Measurements from ENCODE around the gene ZBED2. TPM values are rescaled to one million over a fixed set of nuclear protein-coding genes. Genes with fewer than 3 reads are reported as not detected.
A peak's percentile ranks its signal among the peaks of the same experiment; 100 is the strongest.

Gene ZBED2
- total RNA-seq, 1 experiment from 2014 or later = 0.10 TPM

- DNase-seq (ENCODE audit: low read depth, low spot score) (no peak), ATAC-seq (peak; percentile 68)
- POLR2A ChIA-PET = no interaction called here
- no peak overlapping the region for H3K4me3 ChIP-seq (ENCODE audit: low read depth in 2 of 2, low read length in 2 of 2)
- intact Hi-C loops (cut with micrococcal nuclease; ENCODE audit: unreplicated experiment) = no loop called here
- no peak for TF ChIP-seq POLR2AphosphoS5 (IDR thresholded peaks at IDR 0.05; ENCODE audit: low read depth, low read length)
- no peak for TF ChIP-seq REST (IDR thresholded peaks at IDR 0.05; ENCODE audit: insufficient read depth in 1 of 2, low read depth in 2 of 2, low read length in 1 of 2)
- TF ChIP-seq CTCF (IDR thresholded peaks at IDR 0.05) = no peak
- TF ChIP-seq SIN3A (IDR thresholded peaks at IDR 0.05; ENCODE audit: borderline replicate concordance, insufficient read depth, low read depth, low read length) = no peak
- no peak for TF ChIP-seq TCF7L2 (IDR thresholded peaks at IDR 0.05; ENCODE audit: low read depth, low read length)
- H3K27me3 ChIP-seq (ENCODE audit: control insufficient read depth, insufficient read depth, low read length) = no peaks in the 10 kb centered on the region
- in situ Hi-C loops (cut with HindIII; ENCODE audit: low pct_unique_long_range_greater_than_20kb, low sequenced_read_pairs) = no loop called here
- no TSS peak for BruUV-seq (replicated peaks)
- no peaks in the 10 kb centered on the region for H3K4me1 ChIP-seq (ENCODE audit: control insufficient read depth, insufficient read depth, low read length)
- CTCF ChIA-PET = no interaction called here
- H3K36me3 ChIP-seq (ENCODE audit: control insufficient read depth, insufficient read depth, low read length) = no peaks in the 10 kb centered on the region
- H3K27ac ChIP-seq (ENCODE audit: low read length) = no peak overlapping the region
- no peaks in the 10 kb centered on the region for H3K9me3 ChIP-seq (ENCODE audit: control insufficient read depth, insufficient read depth, low read depth, low read length)
Observed at GRCh38 chr3:111582120-111582474, 13.0 kb downstream of the ZBED2 start.

- no peaks in the 10 kb centered on the region for H3K4me1 ChIP-seq (ENCODE audit: control insufficient read depth, insufficient read depth, low read length)
- in situ Hi-C loops (cut with HindIII; ENCODE audit: low pct_unique_long_range_greater_than_20kb, low sequenced_read_pairs) = no loop called here
Observed at GRCh38 chr3:111581403-111582119, 13.6 kb downstream of the ZBED2 start.

More at GRCh38 chr3:111581403-111582119, 13.6 kb downstream of the ZBED2 start:
- ATAC-seq (no peak; the same call in 1 of the 2 replicates), DNase-seq (ENCODE audit: low read depth, low spot score) (no peak)
- TF ChIP-seq REST (IDR thresholded peaks at IDR 0.05; ENCODE audit: insufficient read depth in 1 of 2, low read depth in 2 of 2, low read length in 1 of 2) (no peak), TCF7L2 (IDR thresholded peaks at IDR 0.05; ENCODE audit: low read depth, low read length) (no peak)
- intact Hi-C loops (cut with micrococcal nuclease; ENCODE audit: unreplicated experiment) = no loop called here
- no peaks in the 10 kb centered on the region for H3K9me3 ChIP-seq (ENCODE audit: control insufficient read depth, insufficient read depth, low read depth, low read length)
- no peaks in the 10 kb centered on the region for H3K27me3 ChIP-seq (ENCODE audit: control insufficient read depth, insufficient read depth, low read length)
- H3K27ac ChIP-seq (ENCODE audit: low read length) = no peak overlapping the region
- H3K4me3 ChIP-seq (ENCODE audit: low read depth in 2 of 2, low read length in 2 of 2) = no peak overlapping the region
- no peaks in the 10 kb centered on the region for H3K36me3 ChIP-seq (ENCODE audit: control insufficient read depth, insufficient read depth, low read length)
- POLR2A ChIA-PET = no interaction called here
- BruUV-seq (replicated peaks) = no TSS peak
- CTCF ChIA-PET = no interaction called here

All from Panc1 (cell line).